Kidney (tissue), 14 donors: ENCODE results near the gene FOXA3. TPM values are rescaled to one million over a fixed set of nuclear protein-coding genes. Genes with fewer than 3 reads are reported as not detected.
A peak's percentile ranks its signal among the peaks of the same experiment; 100 is the strongest.

Experiments used
- DNase-seq, 5 donors: peaks; one replicate each; pipeline ENCODE4 v3.0.0-alpha.2; 2013 to 2020
- FAIRE-seq: peaks from 2 replicates; lab custom pipeline; 2012; peaks lifted over from hg19 to GRCh38; lab: Jason Lieb, UNC
- H3K27ac ChIP-seq, 2 donors: one replicate each; pipeline ENCODE4 v1.7.0; 2013; ENCODE audit warnings: low read depth in 2 of 2, low read length in 2 of 2, inconsistent platforms in 1 of 2
- H3K27me3 ChIP-seq: one replicate; pipeline ENCODE4 v1.7.1; 2013; ENCODE audit warnings: low read length, inconsistent platforms; ENCODE audit not compliant: control insufficient read depth, insufficient read depth
- H3K36me3 ChIP-seq, 3 donors: one replicate each; pipeline versions ENCODE4 v1.7.0 to v1.7.1; 2013; ENCODE audit warnings: low read length in 3 of 3, control low read depth in 1 of 3, inconsistent platforms in 1 of 3; ENCODE audit not compliant: insufficient read depth in 3 of 3, control insufficient read depth in 2 of 3
- H3K4me1 ChIP-seq, 3 donors: one replicate each; pipeline versions ENCODE4 v1.7.0 to v1.7.1; 2013; ENCODE audit warnings: low read length in 3 of 3, inconsistent platforms in 1 of 3, low read depth in 1 of 3; ENCODE audit not compliant: control insufficient read depth in 2 of 3, insufficient read depth in 2 of 3
- H3K4me3 ChIP-seq, 3 donors: one replicate each; pipeline versions ENCODE4 v1.7.0 to v1.8.1; 2013; ENCODE audit warnings: low read length in 3 of 3, control low read depth in 1 of 3, inconsistent platforms in 1 of 3
- H3K9ac ChIP-seq, 3 donors: one replicate each; pipeline versions ENCODE4 v1.7.0 to v1.7.1; 2013; ENCODE audit warnings: low read length in 3 of 3, control low read depth in 1 of 3, inconsistent platforms in 1 of 3
- H3K9me3 ChIP-seq, 3 donors: one replicate each; pipeline versions ENCODE4 v1.7.0 to v1.7.1; 2013; ENCODE audit warnings: low read length in 3 of 3, control low read depth in 1 of 3, inconsistent platforms in 1 of 3; ENCODE audit not compliant: control insufficient read depth in 2 of 3, insufficient read depth in 1 of 3
- CTCF ChIP-seq: IDR thresholded peaks from 3 replicates; pipeline ENCODE4 v1.5.1; 2012; ENCODE audit warnings: mild to moderate bottlenecking, moderate library complexity, borderline replicate concordance; ENCODE audit not compliant: insufficient read depth; ENCODE audit errors: extremely low read depth
- intact Hi-C: fragments of 100-400 bp; cut with DNase I; formaldehyde crosslinking; loops from one replicate; pipeline ENCODE4 v1.11.1; 2022
- polyA plus RNA-seq: library from polyadenylated mRNA; stranded (reverse); fragments of 350-450 nt; fragmentation: Illumina TruSeq; extraction: RNeasy Lipid Tissue Mini Kit (QIAGEN cat#74804); gene quantifications from one replicate; pipeline ENCODE4 v1.2.3, GENCODE V29; 2014; ENCODE audit warnings: low read depth, low replicate concordance; ENCODE audit not compliant: insufficient read depth
- total RNA-seq: library from RNA; stranded (reverse); fragmentation: NEBNext Ultra II Directional; extraction: Animal tissue kit (Norgen Biotek cat#: 25700); gene quantifications from one replicate; pipeline ENCODE4 v1.2.1, GENCODE V29; 2021
- donor health status: control.
- donor health status: control.
- donor health status: control.
- donor health status: control.
- donor health status: control.
- donor health status: DM: yes; HTN: yes; CAD: no.
- donor health status: Normal renal cell carcinoma (clear cell type).

FOXA3 gene
- total and polyA plus RNA-seq, 2 donors from 2014 or later = 1.8 to 3.7 TPM

- H3K36me3 ChIP-seq = peaks cover 0 to 3% (median 2%) of the 10 kb centered on the region in 3 donors
- no peak overlapping the region for H3K4me3 ChIP-seq
- FAIRE-seq = no peak
- DNase-seq = peak in 2 of 5 donors; percentile 21 to 85
- no peak overlapping the region for H3K9ac ChIP-seq
- H3K27ac ChIP-seq = no peak overlapping the region
- no peak for TF ChIP-seq CTCF
- no peaks in the 10 kb centered on the region for H3K27me3 ChIP-seq
- H3K4me1 ChIP-seq = no peaks in the 10 kb centered on the region
- no peaks in the 10 kb centered on the region for H3K9me3 ChIP-seq
- intact Hi-C loops = no loop called here
Observed at GRCh38 chr19:45816236-45817009, 47.7 kb upstream of the FOXA3 start.

- Histone ChIP-seq H3K27ac (no peak overlapping the region), H3K27me3 (no peaks in the 10 kb centered on the region), H3K4me1 (no peaks in the 10 kb centered on the region), H3K9me3 (no peaks in the 10 kb centered on the region), H3K9ac (no peak overlapping the region), H3K4me3 (no peak overlapping the region), H3K36me3 (peaks cover 0 to 4% (median 2%) of the 10 kb centered on the region in 3 donors)
- peak; percentile 89 for FAIRE-seq
- peak; percentile 89 for TF ChIP-seq CTCF
- intact Hi-C loops = no loop called here
- DNase-seq = peak; percentile 97 to 98 (median 97)
Observed at GRCh38 chr19:45817010-45817724, 47.0 kb upstream of the FOXA3 start.

GRCh38 chr19:45817725-45818301, 46.3 kb upstream of the FOXA3 start:
- H3K4me3 ChIP-seq = no peak overlapping the region
- no peak overlapping the region for H3K9ac ChIP-seq
- DNase-seq (peak in 4 of 5 donors; percentile 44 to 83 (median 61)), FAIRE-seq (no peak)
- intact Hi-C loops = no loop called here
- H3K36me3 ChIP-seq = peaks cover 0 to 4% (median 2%) of the 10 kb centered on the region in 3 donors
- no peaks in the 10 kb centered on the region for H3K27me3 ChIP-seq
- TF ChIP-seq CTCF = no peak
- H3K9me3 ChIP-seq = no peaks in the 10 kb centered on the region
- no peaks in the 10 kb centered on the region for H3K4me1 ChIP-seq
- H3K27ac ChIP-seq = no peak overlapping the region
